Mononuclear cell (primary cell): ENCODE measurements around the gene MSANTD1. TPM values are rescaled to one million over a fixed set of nuclear protein-coding genes. Genes with fewer than 3 reads are reported as not detected.

Experiments
- H3K27me3 ChIP-seq: 2 replicates; pipeline ENCODE4 v1.6.0; 2011; ENCODE audit warnings: low read length, control low read depth; ENCODE audit not compliant: insufficient read depth
- H3K4me1 ChIP-seq: 2 replicates; pipeline ENCODE4 v1.5.1; 2011; ENCODE audit warnings: mild to moderate bottlenecking, low read length, control low read depth; ENCODE audit not compliant: insufficient read depth
- H3K4me3 ChIP-seq: 2 replicates; pipeline ENCODE4 v1.5.1; 2011; ENCODE audit warnings: mild to moderate bottlenecking, low read length, moderate library complexity
- H3K9me3 ChIP-seq: 2 replicates; pipeline ENCODE4 v1.5.1; 2011; ENCODE audit warnings: low read depth, mild to moderate bottlenecking, control low read depth, low read length
- total RNA-seq: library from RNA; depleted of rRNA; stranded (reverse); fragments of >200 nt; gene quantifications from one replicate; pipeline ENCODE4 v1.2.3, GENCODE V29; 2012

The MSANTD1 gene
- total RNA-seq, 1 donor: 0.63 TPM

- H3K27me3 ChIP-seq: no peaks in the 10 kb centered on the region
- H3K4me1 ChIP-seq: no peaks in the 10 kb centered on the region
- H3K9me3 ChIP-seq: no peaks in the 10 kb centered on the region
- no peak overlapping the region for H3K4me3 ChIP-seq
Observed at GRCh38 chr4:3269991-3270611, 21.1 kb downstream of the MSANTD1 start.

DNA sequence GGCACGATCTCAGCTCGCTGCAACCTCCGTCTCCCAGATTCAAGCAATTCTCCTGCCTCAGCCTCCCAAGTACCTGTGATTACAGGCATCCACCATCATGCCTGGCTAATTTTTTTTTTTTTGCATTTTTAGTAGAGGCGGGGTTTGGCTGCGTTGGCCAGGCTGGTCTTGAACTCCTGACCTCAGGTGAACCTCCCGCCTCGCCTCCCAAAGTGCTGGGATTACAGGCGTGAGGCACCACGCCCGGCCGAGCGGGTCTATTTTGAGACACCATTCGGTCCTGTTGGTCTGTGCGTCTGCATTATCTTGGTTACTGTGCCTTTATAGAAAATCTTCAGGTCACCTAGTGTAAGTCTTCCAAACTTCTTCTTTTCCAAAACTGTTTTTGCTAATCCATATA is 22.2 kb downstream of the MSANTD1 start:
- H3K27me3 ChIP-seq: no peaks in the 10 kb centered on the region
- H3K4me3 ChIP-seq: no peak overlapping the region
- H3K4me1 ChIP-seq: no peaks in the 10 kb centered on the region
- H3K9me3 ChIP-seq: no peaks in the 10 kb centered on the region

DNA sequence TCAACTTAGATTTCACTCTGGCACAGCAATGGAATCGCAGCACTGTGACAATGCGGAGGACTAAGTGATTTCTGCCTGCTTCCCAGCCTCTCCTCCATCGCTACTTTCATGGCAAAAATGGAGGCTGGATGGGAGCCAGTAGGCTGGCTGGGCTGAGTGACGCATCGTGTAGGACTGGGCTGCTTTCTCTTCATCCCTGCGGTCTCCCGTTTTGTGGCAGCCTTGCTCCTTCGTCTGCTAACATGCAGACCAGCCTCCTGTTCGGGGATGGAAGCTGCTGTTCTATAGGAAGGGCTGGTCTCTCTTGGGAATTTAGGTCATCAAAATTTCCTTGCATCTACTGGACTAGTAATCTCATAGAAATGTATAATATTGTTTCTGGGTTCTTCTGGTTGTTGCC is 28.0 kb downstream of the MSANTD1 start:
- H3K9me3 ChIP-seq: no peaks in the 10 kb centered on the region
- no peaks in the 10 kb centered on the region for H3K4me1 ChIP-seq
- no peaks in the 10 kb centered on the region for H3K27me3 ChIP-seq
- no peak overlapping the region for H3K4me3 ChIP-seq

- Histone ChIP-seq H3K27me3 (no peaks in the 10 kb centered on the region), H3K4me1 (peaks cover 11% of the 10 kb centered on the region), H3K9me3 (no peaks in the 10 kb centered on the region), H3K4me3 (no peak overlapping the region)
Observed at GRCh38 chr4:3280466-3280865, 31.5 kb downstream of the MSANTD1 start.

- Histone ChIP-seq H3K27me3 (no peaks in the 10 kb centered on the region), H3K4me1 (peaks cover 25% of the 10 kb centered on the region), H3K9me3 (no peaks in the 10 kb centered on the region), H3K4me3 (no peak overlapping the region)
Observed at GRCh38 chr4:3283483-3283882, 34.5 kb downstream of the MSANTD1 start.

DNA sequence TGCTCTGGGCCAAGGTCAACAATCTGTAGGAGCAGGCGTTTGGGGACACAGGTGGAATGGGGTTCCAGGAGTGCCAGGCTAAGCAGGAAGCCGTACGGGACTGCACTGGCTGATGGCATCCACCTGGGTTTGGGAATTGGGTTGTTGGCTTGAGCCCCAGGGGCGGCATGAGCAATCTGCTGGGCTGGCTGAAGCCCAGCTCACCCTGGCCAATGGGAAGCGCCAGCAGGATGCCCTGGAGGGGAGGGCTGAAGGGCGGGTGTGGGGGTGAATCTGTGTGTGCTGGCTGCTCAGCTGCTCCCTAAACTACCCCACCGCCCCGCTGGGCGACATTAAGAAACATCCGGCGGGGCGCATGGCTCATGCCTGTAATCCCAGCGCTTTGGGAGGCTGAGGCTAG is 35.0 kb downstream of the MSANTD1 start:
- Histone ChIP-seq H3K4me3 (no peak overlapping the region), H3K27me3 (no peaks in the 10 kb centered on the region), H3K9me3 (no peaks in the 10 kb centered on the region), H3K4me1 (peaks cover 25% of the 10 kb centered on the region)

GRCh38 chr4:3284734-3285557 is 36.0 kb downstream of the MSANTD1 start:
- no peak overlapping the region for H3K4me3 ChIP-seq
- no peaks in the 10 kb centered on the region for H3K9me3 ChIP-seq
- peaks cover 25% of the 10 kb centered on the region for H3K4me1 ChIP-seq
- H3K27me3 ChIP-seq: no peaks in the 10 kb centered on the region

DNA sequence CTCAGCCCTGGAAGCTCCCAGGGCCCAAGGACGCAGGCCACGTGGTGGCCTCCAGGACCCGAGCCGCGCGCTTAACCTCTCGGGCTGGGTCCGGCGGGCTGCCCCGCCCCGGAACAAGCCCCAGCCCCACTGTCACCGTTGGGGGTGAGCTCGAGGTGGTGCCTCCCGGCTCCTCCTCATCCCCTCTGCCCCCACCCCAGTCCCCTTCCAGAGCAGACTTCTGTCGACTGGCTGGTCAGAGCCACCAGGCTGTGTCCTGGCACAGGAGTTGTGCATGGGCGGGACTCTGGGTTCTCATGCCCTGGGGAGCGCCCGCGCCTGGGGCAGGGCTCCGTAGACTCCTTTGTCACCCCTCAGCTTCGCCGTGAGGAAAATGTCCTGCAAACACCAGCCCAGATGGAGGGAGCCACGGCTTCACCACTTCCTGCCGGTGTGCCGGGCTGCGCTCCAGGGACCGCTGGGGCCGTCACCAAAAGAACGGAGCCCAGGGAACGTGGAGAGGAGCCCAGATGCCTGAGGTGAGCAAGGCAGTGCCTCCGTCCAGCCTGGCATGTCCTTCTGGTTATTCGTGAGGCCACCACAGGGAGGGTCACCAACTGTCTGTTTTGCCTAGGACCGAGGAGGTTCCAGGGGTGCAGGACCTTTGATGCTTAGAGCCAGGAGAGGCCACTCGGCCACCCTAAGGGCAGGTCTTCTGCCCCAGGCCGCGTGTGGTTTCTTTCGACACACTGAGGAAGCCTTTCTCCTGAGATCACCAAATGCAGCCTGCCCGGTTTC is 36.8 kb downstream of the MSANTD1 start:
- H3K4me1 ChIP-seq: peaks cover 25% of the 10 kb centered on the region
- no peaks in the 10 kb centered on the region for H3K27me3 ChIP-seq
- H3K4me3 ChIP-seq: no peak overlapping the region
- no peaks in the 10 kb centered on the region for H3K9me3 ChIP-seq

GRCh38 chr4:3286335-3287175 is 37.6 kb downstream of the MSANTD1 start:
- Histone ChIP-seq H3K4me1 (peaks cover 29% of the 10 kb centered on the region), H3K27me3 (no peaks in the 10 kb centered on the region), H3K4me3 (no peak overlapping the region), H3K9me3 (no peaks in the 10 kb centered on the region)

- Histone ChIP-seq H3K27me3 (no peaks in the 10 kb centered on the region), H3K9me3 (no peaks in the 10 kb centered on the region), H3K4me3 (no peak overlapping the region), H3K4me1 (peaks cover 32% of the 10 kb centered on the region)
Observed at GRCh38 chr4:3287271-3287971, 38.5 kb downstream of the MSANTD1 start.

- no peaks in the 10 kb centered on the region for H3K27me3 ChIP-seq
- H3K4me3 ChIP-seq: no peak overlapping the region
- peaks cover 26% of the 10 kb centered on the region for H3K4me1 ChIP-seq
- H3K9me3 ChIP-seq: no peaks in the 10 kb centered on the region
Observed at GRCh38 chr4:3287972-3288570, 39.1 kb downstream of the MSANTD1 start.

DNA sequence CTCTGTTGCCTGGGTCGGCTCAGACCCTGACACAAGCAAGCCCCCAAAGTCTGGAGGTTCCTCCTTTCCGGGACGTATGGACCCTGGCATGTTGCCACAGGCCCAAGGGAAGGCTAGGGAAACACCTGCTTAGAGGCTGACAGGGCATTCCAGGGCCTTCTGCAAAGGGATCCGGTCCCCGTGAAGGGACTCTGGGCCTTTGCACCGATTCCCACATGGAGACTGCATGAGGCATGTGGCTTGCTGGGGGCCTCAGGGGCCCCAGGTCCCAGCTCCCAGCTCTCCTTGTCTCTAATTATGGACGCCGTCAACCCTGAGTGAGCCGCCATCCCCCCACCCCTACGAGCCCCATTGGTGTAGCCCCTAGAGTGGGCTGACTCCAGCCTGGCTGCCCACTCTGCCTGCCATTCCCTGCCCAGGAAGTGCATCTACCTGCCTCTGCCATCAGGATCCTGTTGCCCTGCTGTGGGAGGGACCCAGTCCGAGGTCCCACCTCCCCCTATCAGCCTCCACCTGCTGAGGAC is 39.7 kb downstream of the MSANTD1 start:
- Histone ChIP-seq H3K4me3 (no peak overlapping the region), H3K27me3 (no peaks in the 10 kb centered on the region), H3K4me1 (peaks cover 29% of the 10 kb centered on the region), H3K9me3 (no peaks in the 10 kb centered on the region)

GRCh38 chr4:3290476-3290875 is 41.5 kb downstream of the MSANTD1 start:
- no peaks in the 10 kb centered on the region for H3K27me3 ChIP-seq
- no peak overlapping the region for H3K4me3 ChIP-seq
- H3K9me3 ChIP-seq: no peaks in the 10 kb centered on the region
- peaks cover 26% of the 10 kb centered on the region for H3K4me1 ChIP-seq

GRCh38 chr4:3290889-3291321 is 41.9 kb downstream of the MSANTD1 start:
- no peaks in the 10 kb centered on the region for H3K9me3 ChIP-seq
- no peak overlapping the region for H3K4me3 ChIP-seq
- no peaks in the 10 kb centered on the region for H3K27me3 ChIP-seq
- H3K4me1 ChIP-seq: peaks cover 22% of the 10 kb centered on the region
